Caco-2 (cell line): ENCODE data around the gene NR5A2. TPM values are rescaled to one million over a fixed set of nuclear protein-coding genes. Genes with fewer than 3 reads are reported as not detected.

ENCODE experiments used
- BruUV-seq: library from RNA; stranded (reverse); fragments of 400-500 nt; replicated peaks from 2 replicates; lab custom pipeline; 2021; lab: Mats Ljungman, UMichigan
- CTCF ChIA-PET: fragments of 300-600 bp; sonication (Branson Sonifier 250); formaldehyde crosslinking; loops from one replicate; lab custom pipeline; 2022; ENCODE audit warnings: antibody characterized with exemption; lab: Charles Lee
- POLR2A ChIA-PET: fragments of 300-600 bp; sonication (Branson Sonifier 250); formaldehyde crosslinking; loops from one replicate; lab custom pipeline; 2022; ENCODE audit warnings: antibody characterized with exemption; lab: Charles Lee
- DNase-seq, 2 experiments: peaks; one replicate each; pipeline versions ENCODE4 v3.0.0 to v3.0.0-alpha.2; 2020 to 2022
- H3K27me3 ChIP-seq: replicated peaks from 2 replicates; pipeline ENCODE4 v1.6.0; 2011; ENCODE audit warnings: low read length; ENCODE audit not compliant: control insufficient read depth, insufficient read depth
- H3K36me3 ChIP-seq: 2 replicates; pipeline ENCODE4 v1.5.1; 2011; ENCODE audit warnings: low read length; ENCODE audit not compliant: control insufficient read depth, insufficient read depth
- H3K4me1 ChIP-seq: fragments of 250-450 bp; sonication (Bioruptor Pico); 2 replicates; pipeline ENCODE4 v1.5.1; 2020; ENCODE audit warnings: mild to moderate bottlenecking
- H3K4me3 ChIP-seq: 2 replicates; pipeline ENCODE4 v1.5.1; 2011; ENCODE audit warnings: low read depth, mild to moderate bottlenecking, control low read depth, low read length
- H3K9me3 ChIP-seq: fragments of 250-450 bp; sonication (Bioruptor Pico); 2 replicates; pipeline ENCODE4 v1.5.1; 2020; ENCODE audit warnings: mild to moderate bottlenecking, moderate library complexity
- H3K27ac Mint-ChIP-seq: one replicate; pipeline ENCODE4 v1.8.0; 2022; ENCODE audit warnings: mixed read lengths; ENCODE audit not compliant: unreplicated experiment
- H3K27me3 Mint-ChIP-seq: one replicate; pipeline ENCODE4 v1.8.0; 2022; ENCODE audit warnings: mixed read lengths; ENCODE audit not compliant: insufficient read depth, unreplicated experiment
- H3K36me3 Mint-ChIP-seq: one replicate; pipeline ENCODE4 v1.8.0; 2022; ENCODE audit warnings: mild to moderate bottlenecking, mixed read lengths; ENCODE audit not compliant: insufficient read depth, unreplicated experiment
- H3K4me1 Mint-ChIP-seq: one replicate; pipeline ENCODE4 v1.8.0; 2022; ENCODE audit warnings: low read depth, mixed read lengths; ENCODE audit not compliant: unreplicated experiment
- H3K4me3 Mint-ChIP-seq: one replicate; pipeline ENCODE4 v1.8.0; 2022; ENCODE audit warnings: mild to moderate bottlenecking, moderate library complexity, mixed read lengths; ENCODE audit not compliant: unreplicated experiment
- H3K9me3 Mint-ChIP-seq: one replicate; pipeline ENCODE4 v1.8.0; 2022; ENCODE audit warnings: mixed read lengths; ENCODE audit not compliant: unreplicated experiment
- intact Hi-C: fragments of 100-400 bp; cut with micrococcal nuclease; formaldehyde crosslinking; loops from one replicate; pipeline ENCODE4 v1.10.0; 2022; ENCODE audit not compliant: unreplicated experiment
- total RNA-seq: library from RNA; stranded (reverse); gene quantifications from 2 replicates; pipeline ENCODE4 v1.2.3, GENCODE V29; 2022
- TF ChIP-seq, protein P1 (sequence below), 2 experiments: fragments of 200-600 bp in 1 of 2; IDR thresholded peaks; 1 replicate in 1 of 2; 2 replicates in 1 of 2; pipeline versions ENCODE4 v1.5.1 to v1.8.0; 2011 to 2022; ENCODE audit warnings: antibody characterized with exemption in 1 of 2, control low read depth in 1 of 2, inconsistent platforms in 1 of 2, low read depth in 1 of 2, low read length in 1 of 2, mild to moderate bottlenecking in 1 of 2, moderate library complexity in 1 of 2; ENCODE audit not compliant: insufficient read depth in 1 of 2, severe bottlenecking in 1 of 2, unreplicated experiment in 1 of 2

Gene NR5A2
- total RNA-seq, 1 experiment from 2014 or later, result 6.5 TPM

DNA sequence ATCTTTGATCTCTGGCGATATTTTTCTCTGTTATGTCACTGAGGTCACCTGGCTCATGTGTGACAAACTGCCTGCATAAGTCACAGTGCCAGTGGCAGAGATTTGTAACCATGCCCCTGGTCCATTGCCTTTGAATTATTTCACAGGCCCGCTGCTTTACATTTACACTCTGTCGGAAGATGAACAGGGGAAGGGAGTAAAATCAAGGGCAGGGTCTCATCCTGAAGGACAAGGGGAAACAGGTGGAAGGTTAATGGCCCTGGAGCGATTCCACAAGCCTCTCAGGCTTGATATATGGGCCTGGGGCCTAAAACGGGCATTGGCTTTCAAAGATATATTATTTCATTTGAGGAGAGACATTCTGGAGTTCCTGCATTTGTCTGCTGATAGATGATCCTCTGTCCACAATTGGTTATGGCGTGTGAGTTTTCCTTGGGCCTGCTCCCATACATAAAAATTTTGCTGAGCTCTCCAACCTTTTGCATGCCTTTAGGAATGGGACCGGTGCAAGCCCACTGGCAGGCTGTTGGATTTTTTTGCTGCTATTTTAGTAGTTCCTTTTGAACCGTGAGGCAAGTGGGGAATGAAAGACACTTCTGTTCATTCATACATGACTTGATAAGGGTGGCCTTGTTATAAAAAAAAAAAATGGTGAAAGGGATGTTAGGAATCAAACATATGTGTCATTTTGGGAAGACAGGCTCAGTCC, 51.9 kb downstream of the NR5A2 start:
- H3K36me3 Mint-ChIP-seq, result no peaks in the 10 kb centered on the region
- no peak for DNase-seq
- Histone ChIP-seq H3K4me1 (peaks cover 4% of the 10 kb centered on the region; the same call in 1 of the 2 replicates), H3K27me3 (no peaks in the 10 kb centered on the region), H3K4me3 (no peak overlapping the region), H3K36me3 (no peaks in the 10 kb centered on the region), H3K9me3 (no peaks in the 10 kb centered on the region)
- BruUV-seq, result no TSS peak
- intact Hi-C loops, result no loop called here
- H3K9me3 Mint-ChIP-seq, result no peaks in the 10 kb centered on the region
- ChIA-PET CTCF (no interaction called here), POLR2A (interaction anchor here (0.7 kb wide), 1 partner anchor 11 kb away, joined by 3 read pairs; no protein-coding TSS in a partner anchor)
- H3K4me3 Mint-ChIP-seq, result no peak overlapping the region
- H3K4me1 Mint-ChIP-seq, result peaks cover 12% of the 10 kb centered on the region
- no peaks in the 10 kb centered on the region for H3K27me3 Mint-ChIP-seq
- H3K27ac Mint-ChIP-seq, result no peak overlapping the region
- TF ChIP-seq, protein P1, sequence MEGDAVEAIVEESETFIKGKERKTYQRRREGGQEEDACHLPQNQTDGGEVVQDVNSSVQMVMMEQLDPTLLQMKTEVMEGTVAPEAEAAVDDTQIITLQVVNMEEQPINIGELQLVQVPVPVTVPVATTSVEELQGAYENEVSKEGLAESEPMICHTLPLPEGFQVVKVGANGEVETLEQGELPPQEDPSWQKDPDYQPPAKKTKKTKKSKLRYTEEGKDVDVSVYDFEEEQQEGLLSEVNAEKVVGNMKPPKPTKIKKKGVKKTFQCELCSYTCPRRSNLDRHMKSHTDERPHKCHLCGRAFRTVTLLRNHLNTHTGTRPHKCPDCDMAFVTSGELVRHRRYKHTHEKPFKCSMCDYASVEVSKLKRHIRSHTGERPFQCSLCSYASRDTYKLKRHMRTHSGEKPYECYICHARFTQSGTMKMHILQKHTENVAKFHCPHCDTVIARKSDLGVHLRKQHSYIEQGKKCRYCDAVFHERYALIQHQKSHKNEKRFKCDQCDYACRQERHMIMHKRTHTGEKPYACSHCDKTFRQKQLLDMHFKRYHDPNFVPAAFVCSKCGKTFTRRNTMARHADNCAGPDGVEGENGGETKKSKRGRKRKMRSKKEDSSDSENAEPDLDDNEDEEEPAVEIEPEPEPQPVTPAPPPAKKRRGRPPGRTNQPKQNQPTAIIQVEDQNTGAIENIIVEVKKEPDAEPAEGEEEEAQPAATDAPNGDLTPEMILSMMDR (IDR thresholded peaks at IDR 0.05; ENCODE audit: insufficient read depth in 1 of 2, low read depth in 1 of 2, low read length in 1 of 2, severe bottlenecking in 1 of 2, unreplicated experiment in 1 of 2), result no peak

DNA sequence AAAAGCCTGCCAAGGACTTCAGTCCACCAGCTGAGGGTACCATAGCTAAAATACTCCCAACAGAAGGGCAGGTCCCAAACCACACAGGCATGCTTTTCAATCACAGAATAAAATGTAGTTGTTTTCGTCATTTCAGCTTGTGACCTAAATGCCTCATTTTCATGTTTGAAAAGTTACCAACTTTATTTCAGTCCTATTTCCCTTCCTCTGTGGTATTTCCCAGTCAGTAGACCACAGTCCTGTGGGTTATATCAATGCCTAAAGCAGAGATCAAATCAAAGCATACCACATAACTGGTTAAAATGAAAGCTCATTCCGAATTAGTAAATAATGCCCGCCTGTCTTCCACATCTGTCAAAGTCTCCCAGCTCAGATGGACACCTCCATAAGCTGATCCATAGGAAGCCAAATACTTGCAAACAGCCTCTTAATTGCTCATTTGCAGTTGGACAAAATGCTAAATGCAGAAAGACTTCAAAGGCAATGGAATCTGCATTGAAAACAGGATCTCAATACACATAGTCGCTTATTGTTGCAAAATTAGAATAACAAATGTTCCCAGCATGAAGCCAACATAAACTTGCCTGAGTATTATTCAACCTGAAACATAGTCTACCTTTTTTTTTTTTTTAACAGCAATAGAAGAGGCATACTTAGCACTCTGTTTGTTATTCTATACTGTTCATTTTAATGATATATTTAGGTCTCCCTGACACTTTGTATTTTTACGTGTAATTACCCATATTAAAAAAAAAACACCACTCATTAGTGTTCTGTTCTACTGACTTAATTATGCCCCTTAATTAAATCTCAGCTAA, 53.9 kb downstream of the NR5A2 start:
- Mint-ChIP-seq H3K36me3 (no peaks in the 10 kb centered on the region), H3K4me3 (no peak overlapping the region), H3K27me3 (no peaks in the 10 kb centered on the region), H3K4me1 (peaks cover under 1% of the 10 kb centered on the region), H3K9me3 (no peaks in the 10 kb centered on the region), H3K27ac (no peak overlapping the region)
- no TSS peak for BruUV-seq
- no peak overlapping the region for H3K4me3 ChIP-seq
- no peaks in the 10 kb centered on the region for H3K27me3 ChIP-seq
- no peaks in the 10 kb centered on the region for H3K9me3 ChIP-seq
- no peaks in the 10 kb centered on the region for H3K4me1 ChIP-seq
- intact Hi-C loops, result no loop called here
- ChIA-PET CTCF (no interaction called here), POLR2A (no interaction called here)
- TF ChIP-seq, protein P1 (IDR thresholded peaks at IDR 0.05; ENCODE audit: insufficient read depth in 1 of 2, low read depth in 1 of 2, low read length in 1 of 2, severe bottlenecking in 1 of 2, unreplicated experiment in 1 of 2), result no peak
- H3K36me3 ChIP-seq, result no peaks in the 10 kb centered on the region
- DNase-seq, result no peak

DNA sequence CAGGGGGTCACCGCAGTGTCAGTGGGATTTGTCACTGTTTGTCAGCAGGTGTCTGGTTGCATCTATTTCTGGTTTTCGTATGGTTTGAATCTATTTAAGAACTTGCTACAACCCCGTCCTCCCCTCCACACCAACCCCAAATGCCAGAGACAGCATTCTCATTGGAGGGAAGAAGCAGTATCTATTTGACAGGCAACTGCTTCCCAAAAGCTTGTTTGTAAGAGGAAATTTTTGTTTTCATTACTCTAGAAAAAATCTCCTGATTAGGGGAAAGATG, 54.4 kb downstream of the NR5A2 start:
- H3K4me3 Mint-ChIP-seq, result no peak overlapping the region
- DNase-seq, result no peak
- H3K4me3 ChIP-seq, result no peak overlapping the region
- no peaks in the 10 kb centered on the region for H3K4me1 Mint-ChIP-seq
- intact Hi-C loops, result no loop called here
- TF ChIP-seq, protein P1 (IDR thresholded peaks at IDR 0.05; ENCODE audit: insufficient read depth in 1 of 2, low read depth in 1 of 2, low read length in 1 of 2, severe bottlenecking in 1 of 2, unreplicated experiment in 1 of 2), result no peak
- H3K36me3 Mint-ChIP-seq, result no peaks in the 10 kb centered on the region
- POLR2A ChIA-PET, result no interaction called here
- no peak overlapping the region for H3K27ac Mint-ChIP-seq
- CTCF ChIA-PET, result no interaction called here
- no TSS peak for BruUV-seq
- H3K9me3 Mint-ChIP-seq, result no peaks in the 10 kb centered on the region
- H3K27me3 Mint-ChIP-seq, result no peaks in the 10 kb centered on the region
- no peaks in the 10 kb centered on the region for H3K4me1 ChIP-seq
- H3K27me3 ChIP-seq, result no peaks in the 10 kb centered on the region
- H3K9me3 ChIP-seq, result no peaks in the 10 kb centered on the region
- H3K36me3 ChIP-seq, result no peaks in the 10 kb centered on the region
